Bone marrow (tissue), 2 donors: ENCODE data around the gene FOXQ1.
A peak's percentile ranks its signal among the peaks of the same experiment; 100 is the strongest.
"Not testable (repeated sequence)": the region's sequence is repeated elsewhere in the genome, so short reads cannot be mapped to it uniquely, and the experiment has no call there.

Source experiments
- DNase-seq, 2 donors: peaks; one replicate each; lab custom pipeline; 2025; lab: John Stamatoyannopoulos, UW

The FOXQ1 gene

GRCh38 chr6:1291381-1291780, 20.5 kb upstream of the FOXQ1 start:
- no peak for DNase-seq

GRCh38 chr6:1295420-1295819, 16.5 kb upstream of the FOXQ1 start:
- no peak for DNase-seq

DNA sequence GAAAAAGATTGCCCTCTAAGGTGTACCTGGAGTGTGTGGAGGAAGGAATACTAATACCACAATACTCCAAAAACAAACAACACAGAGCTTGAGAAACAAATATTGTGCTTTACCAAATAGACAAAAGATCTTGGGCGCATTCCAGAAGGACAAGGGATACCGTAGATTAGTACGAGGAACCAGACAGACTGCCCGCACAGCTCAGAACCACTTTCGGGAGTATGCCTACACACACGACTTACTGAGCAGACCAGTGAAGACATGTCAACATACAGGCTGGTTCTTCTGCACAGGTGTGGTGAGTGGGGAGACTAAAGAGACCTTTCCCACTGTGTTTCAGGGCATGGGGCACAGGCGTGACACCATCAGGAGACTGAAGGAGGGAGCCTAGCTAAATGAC, 15.8 kb upstream of the FOXQ1 start:
- DNase-seq, result no peak

DNA sequence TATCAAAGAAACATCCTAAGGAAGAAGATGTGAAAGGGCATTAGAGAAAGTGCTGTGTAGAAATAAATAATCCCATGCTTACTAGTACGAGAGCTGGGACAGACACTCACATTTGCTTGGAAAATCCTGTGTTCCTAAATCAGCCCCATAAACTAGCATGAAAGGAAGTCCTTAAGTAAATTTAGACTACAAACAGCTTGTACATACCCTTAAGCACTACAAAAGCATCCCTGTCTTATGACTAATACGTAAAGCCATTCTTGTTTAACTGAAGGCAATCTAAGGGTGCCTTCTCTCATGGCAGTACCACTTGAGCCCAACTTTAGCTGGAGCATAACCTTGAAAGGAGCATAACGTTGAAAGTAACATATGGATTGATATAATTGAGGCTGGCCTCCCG, 15.4 kb upstream of the FOXQ1 start:
- DNase-seq, result no peak

DNA sequence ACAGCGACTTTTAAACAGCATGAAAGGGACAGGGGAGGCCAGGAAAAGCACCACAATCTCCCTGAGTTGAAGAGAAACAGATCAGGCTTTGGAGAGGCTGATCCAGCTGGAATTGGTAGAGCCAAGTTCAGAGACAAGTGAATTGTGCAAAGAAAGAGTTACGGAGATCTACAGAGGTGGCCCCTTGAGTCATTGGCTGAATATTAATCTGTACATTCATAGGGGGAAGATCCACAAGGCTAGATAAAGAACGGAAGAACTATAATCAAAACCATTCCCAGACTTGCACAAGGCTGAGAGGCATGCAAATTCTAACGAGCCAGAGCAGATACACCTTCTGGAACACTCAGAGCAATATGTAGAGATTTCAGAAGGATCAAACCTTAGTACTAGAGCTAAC, 14.2 kb upstream of the FOXQ1 start:
- no peak for DNase-seq

DNA sequence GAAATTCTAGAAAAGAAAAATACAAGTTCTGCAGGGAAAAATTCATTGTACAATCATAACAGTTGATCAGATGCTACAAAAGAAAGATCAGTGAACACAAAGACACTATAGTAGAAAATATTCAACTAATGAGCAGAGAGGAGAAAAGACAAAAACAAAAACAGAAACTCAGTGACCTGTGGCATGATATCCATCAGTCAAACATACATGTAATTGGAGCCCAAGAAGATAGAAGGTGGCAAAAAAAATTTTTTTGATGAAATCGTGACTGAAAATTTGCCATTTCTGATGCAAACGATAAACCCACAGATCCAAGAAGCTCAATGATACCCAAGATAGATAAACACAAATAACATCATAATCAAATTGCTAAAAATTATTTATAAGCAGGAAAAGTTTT, 13.1 kb upstream of the FOXQ1 start:
- no peak for DNase-seq

DNA sequence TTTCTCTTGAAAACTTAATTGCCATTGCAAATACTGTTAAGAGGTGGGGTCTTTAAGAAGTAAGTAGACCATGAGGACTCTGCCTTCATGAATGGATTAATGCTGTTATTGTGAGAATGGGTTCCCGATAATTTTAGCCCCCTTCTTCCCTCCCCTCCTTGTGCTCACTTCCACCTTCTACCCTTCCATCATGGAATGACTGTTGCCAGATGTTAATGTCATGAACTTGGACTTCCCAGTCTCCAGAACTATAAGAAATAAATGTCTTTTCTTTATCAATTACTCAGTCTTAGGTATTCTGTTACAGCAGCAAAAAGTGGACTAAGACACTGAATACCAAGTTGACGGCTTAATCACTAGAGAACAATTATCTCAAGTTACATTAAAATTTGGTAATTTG, 5.8 kb upstream of the FOXQ1 start:
- DNase-seq, result no peak

GRCh38 chr6:1309366-1309765, 2.5 kb upstream of the FOXQ1 start:
- no peak for DNase-seq

- no peak for DNase-seq
Observed at GRCh38 chr6:1310628-1311399, 1.1 kb upstream of the FOXQ1 start.

DNA sequence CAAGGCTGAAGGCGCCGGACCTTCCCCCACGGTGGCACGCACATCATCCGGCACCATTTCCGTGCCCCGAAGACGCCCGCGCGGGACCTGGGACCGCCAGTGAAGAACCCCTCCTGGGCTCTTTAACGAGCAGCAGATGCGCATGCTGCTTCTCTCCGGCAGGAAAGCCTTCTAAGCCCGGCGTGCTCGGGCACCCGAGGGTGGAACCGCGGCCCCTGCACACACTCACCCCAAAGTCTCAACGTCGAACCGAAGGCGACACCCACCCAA, 240 bp downstream of the FOXQ1 start:
- no peak for DNase-seq

- DNase-seq, result peak in 1 of 2 donors; percentile 11
Observed at GRCh38 chr6:1312473-1313367, 822 bp downstream of the FOXQ1 start.

- DNase-seq, result no peak
Observed at GRCh38 chr6:1313384-1313766, 1.5 kb downstream of the FOXQ1 start.

GRCh38 chr6:1313767-1314503, 2.0 kb downstream of the FOXQ1 start:
- DNase-seq, result no peak

GRCh38 chr6:1314617-1315016, 2.7 kb downstream of the FOXQ1 start:
- DNase-seq, result no peak

DNA sequence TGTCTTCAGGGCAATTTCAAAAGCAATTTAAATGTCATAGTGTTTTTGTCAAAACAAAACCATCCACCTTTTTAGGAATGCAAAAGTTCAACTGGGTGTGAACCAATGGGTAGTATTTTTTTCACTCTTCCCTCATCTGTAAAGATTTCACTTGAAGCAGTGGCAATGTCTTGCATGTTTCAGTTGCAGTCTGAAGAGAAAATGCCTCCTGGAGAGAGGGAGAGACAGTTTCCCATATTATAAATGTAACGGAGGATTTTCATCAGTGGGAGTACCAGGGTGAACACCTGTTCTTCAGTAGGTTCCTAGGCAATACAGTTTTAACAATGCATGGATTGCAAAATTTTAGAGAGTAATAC, 3.3 kb downstream of the FOXQ1 start:
- no peak for DNase-seq

- no peak for DNase-seq
Observed at GRCh38 chr6:1315560-1316386, 3.9 kb downstream of the FOXQ1 start.

DNA sequence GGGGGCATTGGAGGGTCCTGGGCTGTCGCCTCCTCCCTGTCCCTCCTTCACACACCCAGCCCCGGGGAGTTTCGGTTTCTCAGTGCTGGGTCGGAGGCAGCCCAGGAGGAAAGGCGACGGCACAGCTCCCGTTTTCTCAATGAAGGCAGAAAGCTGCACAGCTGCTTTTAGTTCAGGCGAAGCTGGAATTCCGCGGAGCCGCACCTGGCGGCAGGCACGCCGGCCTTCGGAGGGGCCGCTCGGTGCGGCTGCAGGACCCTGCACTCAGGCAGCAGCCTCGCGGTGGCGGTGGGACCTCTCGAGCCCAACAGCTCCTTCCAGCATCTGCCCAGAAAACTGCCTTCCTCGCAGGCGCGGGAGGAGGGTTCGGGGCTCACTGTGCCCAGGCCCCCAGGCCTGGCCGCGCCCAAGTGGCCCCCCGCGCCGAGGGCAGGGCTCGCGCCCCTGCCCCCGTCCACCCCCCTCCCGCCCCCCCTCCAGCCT, 4.6 kb downstream of the FOXQ1 start:
- DNase-seq, result no peak

- no peak for DNase-seq
Observed at GRCh38 chr6:1317302-1317815, 5.5 kb downstream of the FOXQ1 start.

DNA sequence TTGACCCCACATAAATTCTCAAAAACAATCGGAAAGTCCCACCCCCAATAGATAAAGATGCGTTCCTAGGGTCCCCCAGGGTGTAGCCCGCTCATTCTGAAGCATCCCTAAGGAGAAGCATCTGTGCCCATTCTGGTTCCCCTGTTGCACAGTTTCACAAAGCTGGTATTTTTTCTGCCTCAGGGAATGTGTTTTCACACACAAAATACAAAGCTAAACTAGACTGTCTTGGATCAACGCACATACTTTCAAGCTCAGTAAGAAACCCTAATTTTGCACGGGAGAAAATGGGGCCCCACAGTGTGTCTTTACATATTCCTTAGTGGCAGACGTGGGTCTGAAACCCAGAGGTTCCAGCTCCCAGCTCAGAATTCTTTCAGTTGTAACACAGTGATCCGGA, 6.1 kb downstream of the FOXQ1 start:
- DNase-seq, result no peak

DNA sequence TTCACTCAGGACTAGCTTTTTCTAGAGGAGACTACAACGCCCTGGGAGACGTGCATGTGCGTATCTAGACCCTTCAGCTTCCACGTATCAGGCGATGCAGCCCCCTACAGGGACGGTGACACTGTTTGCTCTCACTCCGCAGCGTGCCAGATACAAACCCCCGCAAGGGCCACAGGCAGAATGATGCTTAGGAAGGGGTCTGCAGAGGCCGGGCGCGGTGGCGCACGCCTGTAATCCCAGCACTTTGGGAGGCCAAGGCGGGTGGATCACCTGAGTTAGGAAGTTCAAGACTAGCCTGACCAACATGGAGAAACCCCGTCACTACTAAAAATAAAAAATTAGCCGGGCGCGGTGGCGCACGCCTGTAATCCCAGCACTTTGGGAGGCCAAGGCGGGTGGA, 6.7 kb downstream of the FOXQ1 start:
- not testable (repeated sequence) for DNase-seq

DNA sequence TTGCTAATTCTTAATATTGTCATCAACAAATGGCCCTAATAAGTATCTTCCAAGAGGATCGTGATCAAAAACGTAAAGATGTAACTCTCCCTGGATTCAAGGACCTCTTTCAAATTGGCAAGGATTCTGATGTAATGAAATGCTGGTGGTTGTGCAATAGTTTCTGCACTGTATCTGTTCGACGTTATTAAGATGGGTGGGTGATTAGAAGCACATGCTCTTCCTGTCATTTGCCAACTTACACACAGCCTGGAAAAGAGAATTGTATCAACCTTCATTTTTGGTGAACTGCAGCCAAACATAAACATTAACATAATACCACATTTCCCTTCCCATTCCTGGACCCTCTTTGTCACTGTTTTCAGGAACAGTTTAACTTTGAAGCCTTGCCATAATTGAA, 9.8 kb downstream of the FOXQ1 start:
- DNase-seq, result no peak

GRCh38 chr6:1322156-1322555, 10.3 kb downstream of the FOXQ1 start:
- DNase-seq, result no peak
